ENCODE measurements around the gene DBX1. TPM values are rescaled to one million over a fixed set of nuclear protein-coding genes. Genes with fewer than 3 reads are reported as not detected.

The DBX1 gene
- total RNA-seq, 1 donor from 2014 or later: not detected

- Histone ChIP-seq H2AFZ (ENCODE audit: low read depth, low read length) (no peak overlapping the region), H3K9me3 (ENCODE audit: insufficient read depth, low read depth, low read length) (no peaks in the 10 kb centered on the region), H3K9ac (ENCODE audit: low read length) (no peak overlapping the region), H3K27me3 (ENCODE audit: insufficient read depth, low read length) (no peaks in the 10 kb centered on the region), H4K20me1 (ENCODE audit: insufficient read depth, low read length) (no peaks in the 10 kb centered on the region), H3K79me2 (ENCODE audit: insufficient read depth, low read length) (no peaks in the 10 kb centered on the region), H3K4me2 (ENCODE audit: low read length) (no peak overlapping the region), H3K36me3 (ENCODE audit: insufficient read depth, low read length) (no peaks in the 10 kb centered on the region), H3K4me3 (ENCODE audit: insufficient read depth, low read depth, low read length) (no peak overlapping the region), H3K4me1 (ENCODE audit: insufficient read depth, low read length) (peaks cover 20% of the 10 kb centered on the region), H3K27ac (ENCODE audit: low read depth, low read length) (no peak overlapping the region)
- peaks cover 23% of the 10 kb centered on the region for H3K4me1 Mint-ChIP-seq (ENCODE audit: low read depth, unreplicated experiment)
- DNase-seq (ENCODE audit: low read depth) (no peak), FAIRE-seq (no peak)
- H3K4me3 Mint-ChIP-seq (ENCODE audit: unreplicated experiment): no peak overlapping the region
- peaks cover 22% of the 10 kb centered on the region for H3K36me3 Mint-ChIP-seq (ENCODE audit: low read depth, unreplicated experiment)
- H3K27ac Mint-ChIP-seq (ENCODE audit: unreplicated experiment): no peak overlapping the region
- H3K27me3 Mint-ChIP-seq (ENCODE audit: low read depth, unreplicated experiment): no peaks in the 10 kb centered on the region
- H3K9me3 Mint-ChIP-seq (ENCODE audit: unreplicated experiment): no peaks in the 10 kb centered on the region
- TF ChIP-seq EZH2 (IDR thresholded peaks at IDR 0.05; ENCODE audit: insufficient read depth, low read length): no peak
- TF ChIP-seq CTCF (IDR thresholded peaks at IDR 0.05; ENCODE audit: insufficient read depth, low read depth, low read length): no peak
Observed at GRCh38 chr11:20116825-20117224, 43.5 kb downstream of the DBX1 start.

GRCh38 chr11:20114588-20114987 is 45.7 kb downstream of the DBX1 start:
- Mint-ChIP-seq H3K4me1 (ENCODE audit: low read depth, unreplicated experiment) (peaks cover 26% of the 10 kb centered on the region), H3K4me3 (ENCODE audit: unreplicated experiment) (no peak overlapping the region), H3K27me3 (ENCODE audit: low read depth, unreplicated experiment) (no peaks in the 10 kb centered on the region), H3K36me3 (ENCODE audit: low read depth, unreplicated experiment) (peaks cover 17% of the 10 kb centered on the region), H3K9me3 (ENCODE audit: unreplicated experiment) (no peaks in the 10 kb centered on the region), H3K27ac (ENCODE audit: unreplicated experiment) (no peak overlapping the region)
- H3K4me1 ChIP-seq (ENCODE audit: insufficient read depth, low read length): peaks cover 41% of the 10 kb centered on the region
- H3K36me3 ChIP-seq (ENCODE audit: insufficient read depth, low read length): no peaks in the 10 kb centered on the region
- H3K27me3 ChIP-seq (ENCODE audit: insufficient read depth, low read length): no peaks in the 10 kb centered on the region
- no peak overlapping the region for H3K4me2 ChIP-seq (ENCODE audit: low read length)
- peak; percentile 68 for DNase-seq (ENCODE audit: low read depth)
- no peak overlapping the region for H3K4me3 ChIP-seq (ENCODE audit: insufficient read depth, low read depth, low read length)
- no peaks in the 10 kb centered on the region for H3K79me2 ChIP-seq (ENCODE audit: insufficient read depth, low read length)
- no peak for FAIRE-seq
- H4K20me1 ChIP-seq (ENCODE audit: insufficient read depth, low read length): no peaks in the 10 kb centered on the region
- TF ChIP-seq EZH2 (IDR thresholded peaks at IDR 0.05; ENCODE audit: insufficient read depth, low read length): no peak
- no peak for TF ChIP-seq CTCF (IDR thresholded peaks at IDR 0.05; ENCODE audit: insufficient read depth, low read depth, low read length)
- peak overlapping the region; percentile 43 for H3K27ac ChIP-seq (ENCODE audit: low read depth, low read length)
- H3K9ac ChIP-seq (ENCODE audit: low read length): no peak overlapping the region
- H2AFZ ChIP-seq (ENCODE audit: low read depth, low read length): no peak overlapping the region
- H3K9me3 ChIP-seq (ENCODE audit: insufficient read depth, low read depth, low read length): no peaks in the 10 kb centered on the region

DNA sequence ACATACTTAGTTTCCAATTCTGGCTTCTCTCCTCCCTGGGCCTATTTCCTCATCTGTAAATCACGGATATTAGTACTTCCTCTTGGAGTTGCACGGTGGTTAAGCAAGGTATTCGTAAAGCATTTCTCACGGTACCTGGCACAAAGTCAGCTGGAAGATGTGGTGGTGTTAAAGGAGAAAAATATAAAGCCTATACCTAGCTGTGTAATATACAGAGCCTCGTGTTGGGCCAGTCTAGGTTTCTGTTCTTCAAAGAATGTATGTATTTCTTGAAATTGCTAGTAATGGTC is 47.2 kb downstream of the DBX1 start:
- Histone ChIP-seq H3K9me3 (ENCODE audit: insufficient read depth, low read depth, low read length) (no peaks in the 10 kb centered on the region), H4K20me1 (ENCODE audit: insufficient read depth, low read length) (no peaks in the 10 kb centered on the region), H3K4me3 (ENCODE audit: insufficient read depth, low read depth, low read length) (no peak overlapping the region), H3K27me3 (ENCODE audit: insufficient read depth, low read length) (no peaks in the 10 kb centered on the region), H3K4me2 (ENCODE audit: low read length) (peak overlapping the region; percentile 78), H3K9ac (ENCODE audit: low read length) (peak overlapping the region; percentile 82), H3K79me2 (ENCODE audit: insufficient read depth, low read length) (no peaks in the 10 kb centered on the region), H3K4me1 (ENCODE audit: insufficient read depth, low read length) (peaks cover 41% of the 10 kb centered on the region), H2AFZ (ENCODE audit: low read depth, low read length) (no peak overlapping the region), H3K27ac (ENCODE audit: low read depth, low read length) (peak overlapping the region; percentile 99), H3K36me3 (ENCODE audit: insufficient read depth, low read length) (peaks cover 2% of the 10 kb centered on the region)
- DNase-seq (ENCODE audit: low read depth): peak; percentile 65
- peaks cover 26% of the 10 kb centered on the region for H3K4me1 Mint-ChIP-seq (ENCODE audit: low read depth, unreplicated experiment)
- H3K27me3 Mint-ChIP-seq (ENCODE audit: low read depth, unreplicated experiment): no peaks in the 10 kb centered on the region
- TF ChIP-seq CTCF (IDR thresholded peaks at IDR 0.05; ENCODE audit: insufficient read depth, low read depth, low read length) (no peak), EZH2 (IDR thresholded peaks at IDR 0.05; ENCODE audit: insufficient read depth, low read length) (no peak)
- no peak for FAIRE-seq
- H3K36me3 Mint-ChIP-seq (ENCODE audit: low read depth, unreplicated experiment): peaks cover 12% of the 10 kb centered on the region
- no peaks in the 10 kb centered on the region for H3K9me3 Mint-ChIP-seq (ENCODE audit: unreplicated experiment)
- peak overlapping the region; percentile 98 for H3K27ac Mint-ChIP-seq (ENCODE audit: unreplicated experiment)
- H3K4me3 Mint-ChIP-seq (ENCODE audit: unreplicated experiment): no peak overlapping the region
